Gastrocnemius medialis (tissue), 4 donors: Measurements from ENCODE around the gene PARP15.

Experiments used
- POLR2A ChIP-seq, 2 donors: fragments of 450-650 bp; IDR thresholded peaks; one replicate each; pipeline ENCODE4 v1.6.1; 2017; ENCODE audit warnings: antibody characterized with exemption in 2 of 2, mild to moderate bottlenecking in 2 of 2, moderate library complexity in 2 of 2
- TF ChIP-seq, protein P1 (sequence below), 5 experiments: fragments of 450-650 bp in 3 of 5; fragments of 200-600 bp in 2 of 5; sonication (generic) in 2 of 5; IDR thresholded peaks in 4 of 5; conservative IDR thresholded peaks in 1 of 5; 1 replicate in 4 of 5; 2 replicates in 1 of 5; pipeline ENCODE4 v1.5.1; 2016 to 2019; ENCODE audit warnings: antibody characterized with exemption in 5 of 5, mild to moderate bottlenecking in 3 of 5, moderate library complexity in 3 of 5

DNA sequence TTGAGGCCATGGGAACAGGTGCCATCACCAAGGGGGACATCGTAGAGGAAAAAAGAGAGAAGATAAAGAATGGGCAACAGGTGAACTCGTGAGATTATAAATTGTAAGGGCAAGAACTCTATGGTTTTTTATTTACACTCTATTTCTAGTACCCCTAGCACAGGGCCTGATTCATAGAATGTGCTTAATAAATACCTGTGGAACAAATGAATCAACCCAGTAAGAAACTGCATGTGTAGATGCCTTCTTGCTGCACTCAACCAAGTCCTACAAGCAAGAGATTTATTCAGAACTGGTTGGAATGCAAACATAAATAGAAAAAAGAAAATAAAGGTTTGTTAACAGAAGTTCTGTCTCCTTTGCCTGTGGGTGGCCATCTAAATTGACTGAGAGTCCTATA is 44.0 kb upstream of the PARP15 start:
- TF ChIP-seq, protein P1, sequence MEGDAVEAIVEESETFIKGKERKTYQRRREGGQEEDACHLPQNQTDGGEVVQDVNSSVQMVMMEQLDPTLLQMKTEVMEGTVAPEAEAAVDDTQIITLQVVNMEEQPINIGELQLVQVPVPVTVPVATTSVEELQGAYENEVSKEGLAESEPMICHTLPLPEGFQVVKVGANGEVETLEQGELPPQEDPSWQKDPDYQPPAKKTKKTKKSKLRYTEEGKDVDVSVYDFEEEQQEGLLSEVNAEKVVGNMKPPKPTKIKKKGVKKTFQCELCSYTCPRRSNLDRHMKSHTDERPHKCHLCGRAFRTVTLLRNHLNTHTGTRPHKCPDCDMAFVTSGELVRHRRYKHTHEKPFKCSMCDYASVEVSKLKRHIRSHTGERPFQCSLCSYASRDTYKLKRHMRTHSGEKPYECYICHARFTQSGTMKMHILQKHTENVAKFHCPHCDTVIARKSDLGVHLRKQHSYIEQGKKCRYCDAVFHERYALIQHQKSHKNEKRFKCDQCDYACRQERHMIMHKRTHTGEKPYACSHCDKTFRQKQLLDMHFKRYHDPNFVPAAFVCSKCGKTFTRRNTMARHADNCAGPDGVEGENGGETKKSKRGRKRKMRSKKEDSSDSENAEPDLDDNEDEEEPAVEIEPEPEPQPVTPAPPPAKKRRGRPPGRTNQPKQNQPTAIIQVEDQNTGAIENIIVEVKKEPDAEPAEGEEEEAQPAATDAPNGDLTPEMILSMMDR (IDR thresholded peaks at IDR 0.05 in 4 of 5, conservative IDR thresholded peaks at IDR 0.05 in 1 of 5): no peak
- no peak for TF ChIP-seq POLR2A (IDR thresholded peaks at IDR 0.05)
